HEK293 (cell line): ENCODE results near the gene MAVS.

Experiments
- CTCF ChIA-PET: fragments of 350-600 bp; formaldehyde crosslinking; extraction: SDS; loops from one replicate; lab custom pipeline; 2021; ENCODE audit warnings: antibody characterized with exemption; lab: Yijun Ruan, JAX
- POLR2A ChIA-PET: fragments of 300-600 bp; formaldehyde crosslinking; extraction: SDS; loops from one replicate; lab custom pipeline; 2020; ENCODE audit warnings: antibody characterized with exemption, inconsistent platforms; lab: Yijun Ruan, JAX
- H3K27ac ChIP-seq: fragments of 200-500 bp; sonication (Bioruptor generic); 2 replicates; pipeline ENCODE4 v1.5.1; 2014; ENCODE audit warnings: low read depth, low read length, control low read depth, inconsistent platforms; ENCODE audit errors: extremely low read depth
- H3K36me3 ChIP-seq, 2 experiments: fragments of 200-500 bp in 1 of 2; sonication (Bioruptor generic) in 1 of 2; 1 replicate in 1 of 2; 2 replicates in 1 of 2; pipeline ENCODE4 v1.5.1; 2014 to 2017; ENCODE audit warnings: inconsistent platforms in 2 of 2, low read length in 2 of 2; ENCODE audit not compliant: control insufficient read depth in 2 of 2, insufficient read depth in 1 of 2
- H3K4me1 ChIP-seq: fragments of 200-500 bp; sonication (Bioruptor generic); 2 replicates; pipeline ENCODE4 v1.5.1; 2014; ENCODE audit warnings: mild to moderate bottlenecking, low read length, inconsistent platforms; ENCODE audit not compliant: control insufficient read depth, insufficient read depth
- H3K4me3 ChIP-seq: 2 replicates; pipeline ENCODE4 v1.5.1; 2011; ENCODE audit warnings: low read depth, mild to moderate bottlenecking, control low read depth, low read length, moderate library complexity
- H3K9me3 ChIP-seq: fragments of 200-500 bp; sonication (Bioruptor generic); 2 replicates; pipeline ENCODE4 v1.5.1; 2014; ENCODE audit warnings: low read depth, low read length, inconsistent platforms; ENCODE audit not compliant: control insufficient read depth, insufficient read depth
- CTCF ChIP-seq: fragments of 450-650 bp; formaldehyde crosslinking; IDR thresholded peaks from 2 replicates; pipeline ENCODE4 v1.5.1; 2016; ENCODE audit warnings: missing biosample characterization, missing genetic modification characterization
- GLIS1 ChIP-seq: fragments of 450-650 bp; formaldehyde crosslinking; IDR thresholded peaks from 2 replicates; pipeline ENCODE4 v1.5.1; 2016; ENCODE audit warnings: missing biosample characterization, missing genetic modification characterization
- KLF9 ChIP-seq: fragments of 450-650 bp; formaldehyde crosslinking; IDR thresholded peaks from 2 replicates; pipeline ENCODE4 v1.5.1; 2016; ENCODE audit warnings: missing biosample characterization, missing genetic modification characterization, low read depth
- MZF1 ChIP-seq: fragments of 450-650 bp; formaldehyde crosslinking; IDR thresholded peaks from 2 replicates; pipeline ENCODE4 v1.5.1; 2017; ENCODE audit warnings: missing biosample characterization, missing genetic modification characterization, borderline replicate concordance
- SALL2 ChIP-seq: fragments of 450-650 bp; formaldehyde crosslinking; IDR thresholded peaks from 2 replicates; pipeline ENCODE4 v1.5.0; 2017; ENCODE audit warnings: missing biosample characterization, mild to moderate bottlenecking, missing genetic modification characterization, borderline replicate concordance
- SCRT1 ChIP-seq: fragments of 450-650 bp; formaldehyde crosslinking; IDR thresholded peaks from 2 replicates; pipeline ENCODE4 v1.5.1; 2016; ENCODE audit warnings: missing biosample characterization, missing genetic modification characterization, borderline replicate concordance
- SP7 ChIP-seq: fragments of 450-650 bp; formaldehyde crosslinking; IDR thresholded peaks from 2 replicates; pipeline ENCODE4 v1.5.1; 2016; ENCODE audit warnings: missing biosample characterization, missing genetic modification characterization
- TSHZ1 ChIP-seq: fragments of 450-650 bp; formaldehyde crosslinking; IDR thresholded peaks from 2 replicates; pipeline ENCODE4 v1.5.1; 2016; ENCODE audit warnings: missing biosample characterization, missing genetic modification characterization, borderline replicate concordance
- ZFP41 ChIP-seq: fragments of 450-650 bp; formaldehyde crosslinking; IDR thresholded peaks from 2 replicates; pipeline ENCODE4 v1.5.1; 2016; ENCODE audit warnings: missing biosample characterization, missing genetic modification characterization, borderline replicate concordance
- ZNF121 ChIP-seq: fragments of 450-650 bp; formaldehyde crosslinking; IDR thresholded peaks from 2 replicates; pipeline ENCODE4 v1.5.1; 2016; ENCODE audit warnings: missing biosample characterization, missing genetic modification characterization
- ZNF239 ChIP-seq: fragments of 450-650 bp; formaldehyde crosslinking; IDR thresholded peaks from 2 replicates; pipeline ENCODE4 v1.5.1; 2016; ENCODE audit warnings: missing biosample characterization, missing genetic modification characterization
- ZNF274 ChIP-seq, 2 experiments: fragments of 200-500 bp in 1 of 2; fragments of 450-650 bp in 1 of 2; sonication (Bioruptor generic) in 1 of 2; formaldehyde crosslinking in 1 of 2; IDR thresholded peaks; 2 replicates each; pipeline versions ENCODE4 v1.5.1 to v1.6.1; 2014 to 2016; ENCODE audit warnings: borderline replicate concordance in 1 of 2, inconsistent platforms in 1 of 2, low read length in 1 of 2, missing biosample characterization in 1 of 2, missing genetic modification characterization in 1 of 2
- ZNF341 ChIP-seq: fragments of 450-650 bp; formaldehyde crosslinking; IDR thresholded peaks from 2 replicates; pipeline ENCODE4; 2016; ENCODE audit warnings: low read depth, missing biosample characterization, missing genetic modification characterization
- ZNF350 ChIP-seq: fragments of 450-650 bp; formaldehyde crosslinking; IDR thresholded peaks from 2 replicates; pipeline ENCODE4 v1.5.0; 2017; ENCODE audit warnings: missing biosample characterization, mild to moderate bottlenecking, missing genetic modification characterization
- ZNF37A ChIP-seq: fragments of 450-650 bp; IDR thresholded peaks from 2 replicates; pipeline ENCODE4 v1.5.1; 2018; ENCODE audit warnings: missing biosample characterization, missing genetic modification characterization
- ZNF514 ChIP-seq: fragments of 450-650 bp; formaldehyde crosslinking; IDR thresholded peaks from 2 replicates; pipeline ENCODE4 v1.5.1; 2016; ENCODE audit warnings: missing biosample characterization, missing genetic modification characterization
- ZNF561 ChIP-seq: fragments of 450-650 bp; IDR thresholded peaks from 2 replicates; pipeline ENCODE4 v1.5.1; 2018; ENCODE audit warnings: missing biosample characterization, missing genetic modification characterization, borderline replicate concordance
- ZNF571 ChIP-seq: fragments of 450-650 bp; formaldehyde crosslinking; IDR thresholded peaks from 2 replicates; pipeline ENCODE4 v1.5.0; 2017; ENCODE audit warnings: missing biosample characterization, missing genetic modification characterization
- ZNF610 ChIP-seq: fragments of 450-650 bp; formaldehyde crosslinking; IDR thresholded peaks from 2 replicates; pipeline ENCODE4 v1.5.1; 2016; ENCODE audit warnings: missing biosample characterization, missing genetic modification characterization, borderline replicate concordance
- ZNF624 ChIP-seq: fragments of 450-650 bp; formaldehyde crosslinking; IDR thresholded peaks from 2 replicates; pipeline ENCODE4 v1.5.1; 2017; ENCODE audit warnings: missing biosample characterization, missing genetic modification characterization
- ZNF692 ChIP-seq: fragments of 450-650 bp; formaldehyde crosslinking; IDR thresholded peaks from 2 replicates; pipeline ENCODE4 v1.5.1; 2016; ENCODE audit warnings: missing biosample characterization, missing genetic modification characterization

Gene MAVS

GRCh38 chr20:3890999-3891929 is 44.6 kb downstream of the MAVS start:
- H3K27ac ChIP-seq: peak overlapping the region; percentile 97; the same call in 1 of the 2 replicates
- peak; percentile 30; the same call in 1 of the 2 replicates for TF ChIP-seq GLIS1 (tag by site-specific recombination)
- TF ChIP-seq ZNF692 (tag by site-specific recombination): peak; percentile 45; the same call in 1 of the 2 replicates
- no peak for TF ChIP-seq TSHZ1 (tag by site-specific recombination)
- no peak for TF ChIP-seq ZNF624 (tag by site-specific recombination)
- peak; percentile 80 for TF ChIP-seq ZNF121 (tag by site-specific recombination)
- TF ChIP-seq, all 188 proteins: peak for 3
- ChIA-PET CTCF (interaction anchor here (0.6 to 2.9 kb wide), 6 partner anchors 14 to 193 kb away, joined by 3 to 13 read pairs (median 3); no protein-coding TSS in a partner anchor), POLR2A (interaction anchor here (0.5 to 1.1 kb wide), 4 partner anchors 12 to 175 kb away, joined by 3 to 8 read pairs (median 4); partner anchors contain the start of gene ADISSP)
- H3K4me1 ChIP-seq: peaks cover 31% of the 10 kb centered on the region
- peaks cover 34% of the 10 kb centered on the region in 2 experiments; a peak in 2 of 3 replicates for H3K36me3 ChIP-seq
- no peaks in the 10 kb centered on the region for H3K9me3 ChIP-seq
- H3K4me3 ChIP-seq: peak overlapping the region; percentile 74

GRCh38 chr20:3894796-3895195 is 48.2 kb downstream of the MAVS start:
- CTCF ChIA-PET: interaction anchor here (1.0 to 1.7 kb wide), 3 partner anchors 12 to 24 kb away, joined by 3 read pairs; no protein-coding TSS in a partner anchor
- H3K4me1 ChIP-seq: peaks cover 47% of the 10 kb centered on the region

More at GRCh38 chr20:3894796-3895195, 48.2 kb downstream of the MAVS start:
- Histone ChIP-seq H3K36me3 (peaks cover 35 to 37% of the 10 kb centered on the region in 2 experiments; a peak in 2 of 3 replicates), H3K27ac (no peak overlapping the region), H3K9me3 (no peaks in the 10 kb centered on the region), H3K4me3 (no peak overlapping the region)
- TF ChIP-seq ZNF239 (tag by site-specific recombination): no peak
- no peak for TF ChIP-seq ZNF37A (tag by site-specific recombination)
- TF ChIP-seq ZNF692 (tag by site-specific recombination): no peak
- no peak for TF ChIP-seq CTCF (tag by site-specific recombination)
- TF ChIP-seq ZNF350 (tag by site-specific recombination): no peak
- TF ChIP-seq ZNF274 (IDR thresholded peaks at IDR 0.05; ENCODE audit: low read length): no peak
- TF ChIP-seq ZNF274 (tag by site-specific recombination; IDR thresholded peaks at IDR 0.05; ENCODE audit: borderline replicate concordance): no peak
- TF ChIP-seq ZNF341 (tag by site-specific recombination): no peak
- TF ChIP-seq SCRT1 (tag by site-specific recombination): no peak
- no peak for TF ChIP-seq SP7 (tag by site-specific recombination)
- TF ChIP-seq ZNF571 (tag by site-specific recombination): no peak
- no peak for TF ChIP-seq ZFP41 (tag by site-specific recombination)
- TF ChIP-seq ZNF610 (tag by site-specific recombination): no peak
- no peak for TF ChIP-seq ZNF561
- TF ChIP-seq SALL2: no peak
- TF ChIP-seq KLF9: no peak
- no peak for TF ChIP-seq MZF1 (tag by site-specific recombination)
- no peak for TF ChIP-seq ZNF514 (tag by site-specific recombination)
- POLR2A ChIA-PET: no interaction called here
